Measurements from ENCODE around the gene GPC5. TPM values are rescaled to one million over a fixed set of nuclear protein-coding genes. Genes with fewer than 3 reads are reported as not detected.

The GPC5 gene
- total and polyA plus RNA-seq, 3 donors from 2014 or later, result 11.5 to 81.8 (median 52.1) TPM

DNA sequence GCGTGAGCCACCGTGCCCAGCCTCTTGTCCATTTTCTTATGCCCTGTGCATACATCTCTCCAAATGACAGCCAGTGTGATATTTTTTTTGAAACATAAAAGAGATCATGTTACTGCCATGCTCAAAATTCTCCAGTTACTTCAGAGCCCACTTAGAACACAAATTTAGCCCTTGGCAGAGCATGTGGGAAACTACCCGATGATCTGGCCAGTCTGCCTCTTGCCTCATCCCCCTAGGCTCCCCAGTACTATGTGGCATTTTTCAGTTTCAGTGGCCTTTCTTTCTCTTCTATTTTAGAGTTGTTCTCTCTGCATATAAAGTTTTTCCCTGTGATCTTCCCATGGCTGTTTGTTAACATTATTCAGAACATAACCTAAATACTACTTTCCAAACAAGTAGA is 323.0 kb downstream of the GPC5 start:
- TF ChIP-seq POLR2A (IDR thresholded peaks at IDR 0.05), result no peak
- TF ChIP-seq, protein P1, sequence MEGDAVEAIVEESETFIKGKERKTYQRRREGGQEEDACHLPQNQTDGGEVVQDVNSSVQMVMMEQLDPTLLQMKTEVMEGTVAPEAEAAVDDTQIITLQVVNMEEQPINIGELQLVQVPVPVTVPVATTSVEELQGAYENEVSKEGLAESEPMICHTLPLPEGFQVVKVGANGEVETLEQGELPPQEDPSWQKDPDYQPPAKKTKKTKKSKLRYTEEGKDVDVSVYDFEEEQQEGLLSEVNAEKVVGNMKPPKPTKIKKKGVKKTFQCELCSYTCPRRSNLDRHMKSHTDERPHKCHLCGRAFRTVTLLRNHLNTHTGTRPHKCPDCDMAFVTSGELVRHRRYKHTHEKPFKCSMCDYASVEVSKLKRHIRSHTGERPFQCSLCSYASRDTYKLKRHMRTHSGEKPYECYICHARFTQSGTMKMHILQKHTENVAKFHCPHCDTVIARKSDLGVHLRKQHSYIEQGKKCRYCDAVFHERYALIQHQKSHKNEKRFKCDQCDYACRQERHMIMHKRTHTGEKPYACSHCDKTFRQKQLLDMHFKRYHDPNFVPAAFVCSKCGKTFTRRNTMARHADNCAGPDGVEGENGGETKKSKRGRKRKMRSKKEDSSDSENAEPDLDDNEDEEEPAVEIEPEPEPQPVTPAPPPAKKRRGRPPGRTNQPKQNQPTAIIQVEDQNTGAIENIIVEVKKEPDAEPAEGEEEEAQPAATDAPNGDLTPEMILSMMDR (IDR thresholded peaks at IDR 0.05), result no peak
- no peak overlapping the region for H3K27ac ChIP-seq
- 90 to 95% methylated on average over 3 of the region's 3 CpGs for WGBS, 2 donors
- H3K36me3 ChIP-seq (ENCODE audit: low read depth, missing control alignments), result no peaks in the 10 kb centered on the region
- DNase-seq, result no peak
- no peaks in the 10 kb centered on the region for H3K9me3 ChIP-seq
- peaks cover 13% of the 10 kb centered on the region for H3K4me1 ChIP-seq
- no peak overlapping the region for H3K4me3 ChIP-seq
- intact Hi-C loops (cut with DNase I; ENCODE audit: low total_unique reads), result no loop called here
- no peaks in the 10 kb centered on the region for H3K27me3 ChIP-seq

DNA sequence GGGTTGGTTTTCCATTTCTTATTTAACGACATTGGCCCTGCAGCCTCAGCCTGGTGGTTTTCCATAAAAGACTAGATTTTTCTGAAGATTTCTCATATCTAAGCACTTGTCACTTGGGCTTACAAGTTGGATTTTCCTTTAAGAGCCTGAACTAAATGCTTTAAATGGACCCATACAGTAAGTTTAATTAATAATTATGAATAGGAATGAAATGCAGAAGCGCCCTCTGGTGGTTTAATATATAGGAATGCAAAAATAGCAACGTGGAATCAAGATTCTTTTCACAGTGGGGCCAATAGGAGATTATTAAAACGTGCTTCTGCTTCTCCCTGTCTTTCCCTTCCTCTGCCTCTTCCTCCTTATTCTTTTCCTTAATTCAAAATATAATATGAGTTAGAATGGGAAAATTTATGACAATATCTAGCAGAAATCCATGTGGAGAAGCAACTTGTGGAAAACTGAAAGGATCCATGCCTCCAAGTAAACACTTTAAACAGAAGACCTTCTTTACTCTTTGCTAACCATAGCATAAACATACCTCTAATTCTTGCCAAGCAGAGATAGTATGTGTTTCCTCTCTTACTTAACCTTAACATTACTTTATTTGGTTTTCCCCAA is 324.0 kb downstream of the GPC5 start:
- Histone ChIP-seq H3K27me3 (no peaks in the 10 kb centered on the region), H3K4me1 (peaks cover 21% of the 10 kb centered on the region), H3K36me3 (ENCODE audit: low read depth, missing control alignments) (no peaks in the 10 kb centered on the region), H3K4me3 (no peak overlapping the region), H3K27ac (no peak overlapping the region), H3K9me3 (no peaks in the 10 kb centered on the region)
- WGBS, 2 donors, result 32 to 37% methylated on average over 4 of the region's 4 CpGs
- intact Hi-C loops (cut with DNase I; ENCODE audit: low total_unique reads), result no loop called here
- DNase-seq, result no peak
- TF ChIP-seq, protein P1 (IDR thresholded peaks at IDR 0.05), result peak; percentile 43 to 81 (median 71)
- TF ChIP-seq POLR2A (IDR thresholded peaks at IDR 0.05), result no peak

DNA sequence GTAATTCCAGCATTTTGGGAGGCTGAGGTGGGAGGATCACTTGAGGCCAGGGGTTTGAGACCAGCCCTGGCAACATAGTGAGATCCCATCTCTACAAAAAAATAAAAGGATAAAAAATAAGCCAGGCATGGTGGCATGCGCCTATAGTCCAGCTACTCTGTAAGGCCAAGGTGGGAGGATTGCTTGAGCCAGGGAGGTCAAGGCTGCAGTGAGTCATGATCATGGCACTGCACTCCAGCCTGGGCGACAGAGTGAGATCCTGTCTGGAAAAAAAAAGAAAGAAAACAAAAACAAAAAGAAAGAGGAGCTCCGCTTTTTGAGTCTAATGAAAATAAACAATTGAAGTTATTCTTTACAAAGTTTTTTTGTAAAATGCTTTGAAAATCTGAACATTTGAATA is 326.2 kb downstream of the GPC5 start:
- peaks cover 21% of the 10 kb centered on the region for H3K4me1 ChIP-seq
- no peak overlapping the region for H3K4me3 ChIP-seq
- peak overlapping the region; percentile 55 to 58 for H3K27ac ChIP-seq
- intact Hi-C loops (cut with DNase I; ENCODE audit: low total_unique reads), result no loop called here
- H3K36me3 ChIP-seq (ENCODE audit: low read depth, missing control alignments), result no peaks in the 10 kb centered on the region
- DNase-seq, result peak; percentile 51
- H3K9me3 ChIP-seq, result no peaks in the 10 kb centered on the region
- H3K27me3 ChIP-seq, result no peaks in the 10 kb centered on the region
- WGBS, 2 donors, result 41 to 47% methylated on average over 3 of the region's 3 CpGs
- TF ChIP-seq POLR2A (IDR thresholded peaks at IDR 0.05), result no peak
- TF ChIP-seq, protein P1 (IDR thresholded peaks at IDR 0.05), result no peak

DNA sequence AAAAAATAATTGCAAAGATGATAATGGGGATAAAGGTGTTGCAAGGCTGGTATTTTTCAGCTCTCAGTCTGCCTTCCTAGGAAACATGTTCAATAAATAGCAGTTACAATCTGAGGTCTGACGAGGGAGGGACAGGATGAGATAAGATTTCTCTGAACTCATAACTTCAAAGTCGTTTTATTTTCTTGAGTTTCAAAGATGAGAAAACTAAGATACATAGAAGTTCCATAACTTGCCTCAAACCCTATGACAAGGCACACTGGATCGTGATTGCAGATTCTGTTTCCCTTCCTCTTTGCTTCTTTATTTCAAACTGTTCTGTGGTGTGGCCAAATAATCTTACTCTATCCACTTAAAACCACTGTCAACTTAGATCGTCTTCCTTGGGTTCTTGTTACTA is 327.2 kb downstream of the GPC5 start:
- WGBS, 2 donors, result 45 to 56% methylated on average over 4 of the region's 4 CpGs
- Histone ChIP-seq H3K36me3 (ENCODE audit: low read depth, missing control alignments) (no peaks in the 10 kb centered on the region), H3K9me3 (no peaks in the 10 kb centered on the region), H3K27ac (peak overlapping the region in 1 of 2 donors; percentile 63), H3K27me3 (no peaks in the 10 kb centered on the region), H3K4me3 (no peak overlapping the region), H3K4me1 (peaks cover 21% of the 10 kb centered on the region)
- intact Hi-C loops (cut with DNase I; ENCODE audit: low total_unique reads), result no loop called here
- TF ChIP-seq, protein P1 (IDR thresholded peaks at IDR 0.05), result no peak
- TF ChIP-seq POLR2A (IDR thresholded peaks at IDR 0.05), result no peak
- DNase-seq, result no peak

DNA sequence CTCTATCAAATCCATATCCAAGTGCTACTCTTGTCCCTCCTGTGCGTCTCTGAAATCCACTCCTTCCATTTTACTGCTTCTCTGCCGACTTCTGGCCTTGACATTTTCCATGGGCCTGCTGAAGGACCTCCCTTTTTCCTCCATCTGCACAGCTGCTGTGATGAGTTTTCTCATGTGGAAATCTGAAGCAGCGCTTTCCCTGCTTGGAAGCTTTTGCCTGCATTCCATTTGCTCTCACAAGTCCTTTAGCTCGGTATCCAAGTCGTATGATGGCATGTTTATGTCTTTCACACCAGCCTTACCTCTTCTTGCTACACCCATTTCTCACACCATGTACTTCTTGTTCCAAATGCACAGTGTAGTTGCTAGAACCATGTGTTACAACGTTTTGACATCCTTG is 328.2 kb downstream of the GPC5 start:
- TF ChIP-seq POLR2A (IDR thresholded peaks at IDR 0.05), result no peak
- TF ChIP-seq, protein P1 (IDR thresholded peaks at IDR 0.05), result no peak
- Histone ChIP-seq H3K4me3 (no peak overlapping the region), H3K36me3 (ENCODE audit: low read depth, missing control alignments) (no peaks in the 10 kb centered on the region), H3K4me1 (peaks cover 21% of the 10 kb centered on the region), H3K27ac (peak overlapping the region in 1 of 2 donors; percentile 15), H3K9me3 (no peaks in the 10 kb centered on the region), H3K27me3 (no peaks in the 10 kb centered on the region)
- 46 to 50% methylated on average over 6 of the region's 6 CpGs for WGBS, 2 donors
- DNase-seq, result no peak
- intact Hi-C loops (cut with DNase I; ENCODE audit: low total_unique reads), result no loop called here

All from testis (tissue), 3 donors.